OCI-LY7 (cell line): ENCODE measurements around the gene BTBD18. TPM values are rescaled to one million over a fixed set of nuclear protein-coding genes. Genes with fewer than 3 reads are reported as not detected.

Experiments
- BruUV-seq: library from RNA; stranded (reverse); fragments of 400-500 nt; replicated peaks from 2 replicates; lab custom pipeline; 2021; lab: Mats Ljungman, UMichigan
- CTCF ChIA-PET: fragments of 300-600 bp; sonication (Branson Sonifier 250); formaldehyde crosslinking; loops from one replicate; lab custom pipeline; 2022; ENCODE audit warnings: antibody characterized with exemption; ENCODE audit not compliant: unreplicated experiment; lab: Charles Lee
- POLR2A ChIA-PET: fragments of 300-600 bp; sonication (Branson Sonifier 250); formaldehyde crosslinking; loops from one replicate; lab custom pipeline; 2022; ENCODE audit warnings: antibody characterized with exemption; lab: Charles Lee
- DNase-seq: peaks from one replicate; pipeline ENCODE4 v3.0.0-alpha.2; 2015; ENCODE audit warnings: low spot score
- H2AFZ ChIP-seq: fragments of 200-600 bp; sonication (generic), shearing (Covaris generic); 2 replicates; pipeline ENCODE4 v1.6.1; 2014; ENCODE audit warnings: mild to moderate bottlenecking, antibody characterized with exemption, low read length, moderate library complexity
- H3K27ac ChIP-seq: fragments of 200-600 bp; sonication (generic); 2 replicates; pipeline ENCODE4 v1.5.1; 2014; ENCODE audit warnings: mixed run types, low read depth, mild to moderate bottlenecking, moderate library complexity, low read length, inconsistent platforms; ENCODE audit not compliant: poor library complexity, severe bottlenecking
- H3K36me3 ChIP-seq: fragments of 200-600 bp; sonication (generic); 2 replicates; pipeline ENCODE4 v1.6.1; 2014; ENCODE audit warnings: mild to moderate bottlenecking, antibody characterized with exemption, low read length, moderate library complexity, mixed read lengths; ENCODE audit not compliant: insufficient read depth
- H3K4me1 ChIP-seq: fragments of 200-600 bp; sonication (generic); 2 replicates; pipeline ENCODE4 v1.5.1; 2014; ENCODE audit warnings: mild to moderate bottlenecking, low read length; ENCODE audit not compliant: insufficient read depth, poor library complexity, severe bottlenecking
- H3K4me2 ChIP-seq: fragments of 200-600 bp; sonication (generic); 2 replicates; pipeline ENCODE4 v1.6.1; 2014; ENCODE audit warnings: mild to moderate bottlenecking, low read length
- H3K4me3 ChIP-seq: fragments of 200-600 bp; sonication (generic); 2 replicates; pipeline ENCODE4 v1.5.1; 2014; ENCODE audit warnings: mild to moderate bottlenecking, low read depth, low read length; ENCODE audit not compliant: poor library complexity, severe bottlenecking
- H3K79me2 ChIP-seq: fragments of 200-600 bp; sonication (generic); 2 replicates; pipeline ENCODE4 v1.6.1; 2016; ENCODE audit warnings: low read depth, mild to moderate bottlenecking, low read length, moderate library complexity, mixed read lengths; ENCODE audit not compliant: insufficient read depth
- H3K9me2 ChIP-seq: fragments of 200-600 bp; sonication (generic); 2 replicates; pipeline ENCODE4 v1.6.1; 2016; ENCODE audit warnings: mild to moderate bottlenecking, low read length, mixed read lengths; ENCODE audit not compliant: insufficient read depth
- H3K9me3 ChIP-seq: fragments of 200-600 bp; sonication (generic); 2 replicates; pipeline ENCODE4 v1.6.1; 2014; ENCODE audit warnings: mild to moderate bottlenecking, mixed run types, low read length, mixed read lengths
- H4K20me1 ChIP-seq: fragments of 200-600 bp; sonication (generic); 2 replicates; pipeline ENCODE4 v1.6.1; 2014; ENCODE audit warnings: mild to moderate bottlenecking, antibody characterized with exemption, low read length, moderate library complexity, mixed read lengths; ENCODE audit not compliant: insufficient read depth
- CTCF ChIP-seq: fragments of 200-600 bp; sonication (generic); conservative IDR thresholded peaks from 2 replicates; pipeline ENCODE4 v1.5.1; 2014; ENCODE audit warnings: mild to moderate bottlenecking, antibody characterized with exemption, low read length, moderate library complexity, mixed read lengths
- EZH2phosphoT487 ChIP-seq: fragments of 200-600 bp; sonication (generic); IDR thresholded peaks from 2 replicates; pipeline ENCODE4 v1.6.1; 2018; ENCODE audit warnings: low read depth, borderline replicate concordance, mild to moderate bottlenecking, mixed run types, antibody characterized with exemption, low read length, moderate library complexity, mixed read lengths
- intact Hi-C: fragments of 100-400 bp; cut with micrococcal nuclease; formaldehyde crosslinking; loops from one replicate; pipeline ENCODE4 v1.10.0; 2022; ENCODE audit not compliant: unreplicated experiment
- total RNA-seq, 2 experiments: library from RNA; depleted of rRNA in 1 of 2; stranded (reverse); fragments of >200 nt in 1 of 2; shearing (Covaris generic) in 1 of 2; gene quantifications; 2 replicates each; pipeline ENCODE4 v1.2.3, GENCODE V29; 2014 to 2022

BTBD18 gene
- total RNA-seq, 2 experiments from 2014 or later, result not detected

- Histone ChIP-seq H3K9me2 (no peaks in the 10 kb centered on the region), H3K4me3 (peak overlapping the region; percentile 97), H3K36me3 (peaks cover 92% of the 10 kb centered on the region), H3K4me1 (peaks cover 20% of the 10 kb centered on the region), H3K4me2 (peak overlapping the region; percentile 90), H3K79me2 (peaks cover 22% of the 10 kb centered on the region), H3K27ac (peak overlapping the region; percentile 77), H3K9me3 (no peaks in the 10 kb centered on the region), H4K20me1 (peaks cover 6% of the 10 kb centered on the region; the same call in 1 of the 2 replicates), H2AFZ (peak overlapping the region; percentile 64; the same call in 1 of the 2 replicates)
- ChIA-PET CTCF (no interaction called here), POLR2A (interaction anchor here (0.6 to 1.2 kb wide), 5 partner anchors 15 to 690 kb away, joined by 3 to 6 read pairs (median 4); partner anchors contain the start of gene MED19)
- intact Hi-C loops, result loop anchor here (5.0 to 10.0 kb wide), 3 partner anchors 405 to 835 kb away; partner anchors contain the start of genes LPXN, P2RX3, SSRP1 and ZFP91
- BruUV-seq, result TSS peak; percentile 68
- no peak for TF ChIP-seq CTCF
- TF ChIP-seq EZH2phosphoT487, result no peak
- DNase-seq, result no peak
Observed at GRCh38 chr11:57742087-57742452, 9.5 kb downstream of the BTBD18 start.

GRCh38 chr11:57741132-57742086 is 10.2 kb downstream of the BTBD18 start, which contains the start of gene SELENOH:
SELENOH (plus strand) TSS chr11:57741491; CDS start chr11:57741596, 105 bp downstream.
- Histone ChIP-seq H3K27ac (peak within 1 kb of the TSS; percentile 77), H3K4me3 (peak within 1 kb of the TSS; percentile 97), H2AFZ (peak within 1 kb of the TSS; percentile 76; the same call in 1 of the 2 replicates), H3K9me2 (no peaks in the 10 kb centered on the region), H4K20me1 (peaks cover 6% of the 10 kb centered on the region; the same call in 1 of the 2 replicates), H3K9me3 (no peaks in the 10 kb centered on the region), H3K4me2 (peak within 1 kb of the TSS; percentile 90), H3K36me3 (peaks cover 92% of the 10 kb centered on the region), H3K79me2 (peaks cover 27% of the 10 kb centered on the region), H3K4me1 (peaks cover 20% of the 10 kb centered on the region)
- DNase-seq, result peak; percentile 97
- TF ChIP-seq CTCF, result no peak
- no peak for TF ChIP-seq EZH2phosphoT487
- BruUV-seq, result no TSS peak
- intact Hi-C loops, result loop anchor here (1.0 to 10.0 kb wide), 6 partner anchors 29 to 836 kb away; partner anchors contain the start of genes LPXN, MED19, P2RX3 and SSRP1
- ChIA-PET POLR2A (interaction anchor here (0.6 to 1.2 kb wide), 7 partner anchors 14 to 767 kb away, joined by 3 to 6 read pairs (median 4); partner anchors contain the start of gene MED19), CTCF (no interaction called here)
